Measurements from ENCODE around the gene MIB2. TPM values are rescaled to one million over a fixed set of nuclear protein-coding genes. Genes with fewer than 3 reads are reported as not detected.

Gene MIB2
- total RNA-seq = 67.7 and 103 TPM in 2 replicates

DNA sequence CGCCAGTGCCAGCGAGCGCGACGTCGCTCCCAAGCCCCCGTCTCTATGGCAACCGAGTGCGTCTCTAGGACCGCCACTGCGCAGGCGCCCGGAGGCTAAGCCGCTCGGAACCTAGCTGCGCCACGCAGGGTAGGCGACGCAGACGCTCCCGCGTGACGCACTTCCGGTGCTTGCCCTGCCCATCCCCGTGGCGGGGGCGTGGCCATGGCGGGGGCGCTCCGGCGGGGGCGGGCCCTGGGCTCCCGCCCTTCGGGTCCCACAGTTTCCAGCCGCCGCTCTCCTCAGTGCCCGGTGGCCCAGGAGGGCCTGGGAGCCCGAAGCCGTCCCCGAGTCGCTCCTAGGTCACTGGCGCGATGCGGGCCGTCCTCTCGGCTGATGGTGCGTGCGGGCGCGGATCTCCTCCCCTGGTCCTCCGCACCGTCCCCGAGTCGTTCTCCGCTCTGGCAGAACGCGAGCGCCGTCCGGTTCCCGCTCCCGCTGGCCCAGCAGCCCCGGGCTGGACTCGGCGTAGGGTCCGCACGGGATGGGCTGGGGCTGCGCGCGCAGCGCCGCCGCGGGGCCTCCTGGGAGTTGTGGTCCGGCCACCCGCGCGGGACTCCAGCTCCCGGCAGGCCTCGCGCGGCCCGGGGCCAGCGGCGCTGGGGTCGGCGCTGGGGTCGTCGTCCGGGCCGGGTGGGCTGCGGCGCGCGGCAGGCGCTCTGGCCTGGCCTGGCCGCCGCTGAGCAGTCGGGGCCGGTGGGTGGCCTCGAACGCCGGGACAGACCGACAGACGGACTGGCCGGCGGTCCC lies at the start of gene MIB2:
TSS of gene MIB2 (plus strand) at position 245 of the 789 bp plus-strand sequence. CDS start 7,953 bp downstream, outside the sequence.

GRCh38 chr1:1574721-1575537 lies 40.4 kb upstream of the MIB2 start, which contains the start of gene SSU72:
TSS of gene SSU72 (minus strand) at chr1:1574863. CDS start at chr1:1574557, 306 bp downstream.

DNA sequence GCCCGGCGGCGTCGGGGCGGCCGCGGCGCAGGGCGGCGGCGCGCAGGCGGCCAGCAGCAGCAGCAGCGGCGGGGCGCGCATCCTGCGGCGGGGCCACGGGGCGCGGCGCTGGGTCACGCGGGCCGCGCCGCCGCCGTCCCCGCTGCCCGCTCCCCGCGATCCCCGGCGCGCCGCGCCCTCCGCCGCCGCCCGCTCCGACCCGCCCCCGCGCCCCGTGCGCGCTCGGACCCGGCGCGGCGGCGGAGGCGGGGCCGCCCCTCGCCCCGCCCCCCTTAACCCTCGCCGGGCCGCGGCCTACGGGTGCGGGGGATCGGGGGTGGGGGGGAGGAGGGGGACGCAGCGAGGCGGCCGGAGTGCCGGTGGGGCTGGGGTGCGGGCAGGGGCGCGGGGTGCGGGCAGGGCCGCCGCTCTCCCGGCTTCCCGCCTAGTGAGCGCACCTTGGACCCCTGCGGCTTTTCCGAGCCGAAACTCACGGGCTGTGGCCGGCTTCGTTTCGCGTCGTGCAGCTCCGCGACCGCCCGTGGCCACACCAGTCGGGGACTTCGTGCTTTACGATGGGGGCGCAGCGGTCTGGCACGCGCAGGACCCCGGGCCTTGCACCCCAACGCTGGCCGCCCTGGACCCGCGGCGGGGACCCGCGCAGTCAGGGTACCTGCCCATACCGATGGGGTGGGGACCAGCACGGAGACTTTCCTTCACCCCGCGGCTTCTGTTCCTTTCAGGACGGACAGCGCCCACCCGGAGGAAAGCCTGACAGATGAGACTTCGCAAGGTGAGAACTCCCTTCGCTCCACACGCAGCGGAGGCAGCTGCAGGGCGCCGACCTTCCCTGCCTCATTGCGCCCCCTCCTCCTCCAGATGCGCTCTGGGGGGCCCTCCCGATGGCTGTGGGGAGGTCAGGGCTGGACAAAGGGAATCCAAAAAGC lies 15.1 kb upstream of the MIB2 start, which contains the start of gene FNDC10:
TSS of gene FNDC10 (minus strand) at position 201 of the 926 bp plus-strand sequence. CDS start at position 81, 120 bp downstream.

DNA sequence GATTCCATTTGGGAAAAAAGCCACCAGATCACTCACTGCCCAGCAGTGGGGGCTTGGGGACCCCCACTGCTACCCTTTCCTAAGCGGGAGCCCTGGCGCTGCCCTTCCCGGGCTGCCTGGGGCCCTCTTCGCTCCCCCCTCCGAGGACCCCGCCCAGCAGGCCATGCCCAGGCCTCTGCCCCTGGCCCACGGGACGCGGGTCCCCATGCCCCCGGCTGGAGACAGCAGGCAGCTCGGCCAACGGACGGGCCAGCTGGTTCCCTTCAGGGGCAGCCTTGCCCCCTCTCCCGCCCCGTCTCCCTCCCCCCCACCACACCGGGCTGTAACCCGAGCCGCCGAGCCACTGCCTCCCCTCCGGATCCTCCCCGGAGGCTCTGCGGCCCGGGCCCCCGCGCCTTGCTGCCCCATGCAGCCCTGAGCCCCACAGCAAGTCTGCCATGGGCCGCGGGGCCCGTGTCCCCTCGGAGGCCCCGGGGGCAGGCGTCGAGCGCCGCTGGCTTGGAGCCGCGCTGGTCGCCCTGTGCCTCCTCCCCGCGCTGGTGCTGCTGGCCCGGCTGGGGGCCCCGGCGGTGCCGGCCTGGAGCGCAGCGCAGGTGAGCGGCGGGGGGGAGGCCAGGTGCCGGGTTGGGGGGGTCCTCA lies 16.6 kb downstream of the MIB2 start, which contains the start of gene MMP23B:
TSS of gene MMP23B (plus strand) at position 392 of the 639 bp plus-strand sequence. CDS start at position 438, 46 bp downstream.

GRCh38 chr1:1658583-1659549 lies 43.6 kb downstream of the MIB2 start, which contains the start of gene CDK11B:
TSS of gene CDK11B (minus strand) at chr1:1659004. CDS start at chr1:1657485, 1,519 bp downstream.

Other genes with a start within 250 kb of the MIB2 start
- gene AURKAIP1, start 240.3 kb upstream of the MIB2 start, total RNA-seq = 93.0 and 96.6 TPM in 2 replicates
- 103 and 153 TPM in 2 replicates for gene CCNL2, start 216.2 kb upstream of the MIB2 start, total RNA-seq
- 95.4 and 96.7 TPM in 2 replicates for gene MRPL20, start 208.2 kb upstream of the MIB2 start, total RNA-seq
- gene ANKRD65, start 194.2 kb upstream of the MIB2 start, total RNA-seq = 0.28 and 0.46 TPM in 2 replicates
- 2.8 and 3.7 TPM in 2 replicates for gene VWA1, start 179.8 kb upstream of the MIB2 start, total RNA-seq
- gene ATAD3C, start 165.8 kb upstream of the MIB2 start, total RNA-seq = not detected in 2 replicates
- 12.8 TPM in 2 replicates for gene ATAD3B, start 143.7 kb upstream of the MIB2 start, total RNA-seq
- 20.9 and 25.9 TPM in 2 replicates for gene ATAD3A, start 103.3 kb upstream of the MIB2 start, total RNA-seq
- 2.1 and 3.3 TPM in 2 replicates for gene TMEM240, start 74.9 kb upstream of the MIB2 start, total RNA-seq
- 43.2 and 77.1 TPM in 2 replicates for gene SSU72, start 40.6 kb upstream of the MIB2 start, total RNA-seq
- 0.43 and 0.92 TPM in 2 replicates for gene FNDC10, start 15.4 kb upstream of the MIB2 start, total RNA-seq
- gene MMP23B, start 16.7 kb downstream of the MIB2 start, total RNA-seq = 4.6 and 9.8 TPM in 2 replicates
- gene CDK11B, start 43.5 kb downstream of the MIB2 start, total RNA-seq = 5.7 and 10.1 TPM in 2 replicates
- 19.2 and 26.9 TPM in 2 replicates for gene SLC35E2B, start 77.3 kb downstream of the MIB2 start, total RNA-seq
- 10.1 and 12.1 TPM in 2 replicates for gene CDK11A, start 108.9 kb downstream of the MIB2 start, total RNA-seq
- gene NADK, start 163.0 kb downstream of the MIB2 start, total RNA-seq = 28.7 and 37.6 TPM in 2 replicates